AG08396 (cell line): Measurements from ENCODE around the gene ZNF236.

Source experiments
- DNase-seq: peaks from one replicate; pipeline ENCODE4 v3.0.0; 2012; ENCODE audit warnings: low spot score, mixed read lengths

The ZNF236 gene

GRCh38 chr18:76821356-76821874 lies 942 bp upstream of the ZNF236 start:
- no peak for DNase-seq

- DNase-seq: peak; percentile 94
Observed at GRCh38 chr18:76821875-76822505, 367 bp upstream of the ZNF236 start.

- DNase-seq: no peak
Observed at GRCh38 chr18:76823161-76823538, 793 bp downstream of the ZNF236 start.

GRCh38 chr18:76823587-76824011 lies 1.2 kb downstream of the ZNF236 start:
- no peak for DNase-seq

- no peak for DNase-seq
Observed at GRCh38 chr18:76824145-76824676, 1.9 kb downstream of the ZNF236 start.

GRCh38 chr18:76824754-76825153 lies 2.4 kb downstream of the ZNF236 start:
- no peak for DNase-seq

- DNase-seq: peak; percentile 33
Observed at GRCh38 chr18:76827205-76828200, 5.1 kb downstream of the ZNF236 start.

GRCh38 chr18:76834379-76834778 lies 12.0 kb downstream of the ZNF236 start:
- DNase-seq: no peak

- no peak for DNase-seq
Observed at GRCh38 chr18:76835380-76835779, 13.0 kb downstream of the ZNF236 start.

GRCh38 chr18:76837071-76837470 lies 14.7 kb downstream of the ZNF236 start:
- no peak for DNase-seq

GRCh38 chr18:76838182-76838581 lies 15.8 kb downstream of the ZNF236 start:
- no peak for DNase-seq

- DNase-seq: no peak
Observed at GRCh38 chr18:76839086-76839794, 16.9 kb downstream of the ZNF236 start.

- no peak for DNase-seq
Observed at GRCh38 chr18:76842837-76843530, 20.6 kb downstream of the ZNF236 start.

GRCh38 chr18:76844144-76844543 lies 21.8 kb downstream of the ZNF236 start:
- DNase-seq: no peak

GRCh38 chr18:76844742-76845477 lies 22.6 kb downstream of the ZNF236 start:
- DNase-seq: no peak

GRCh38 chr18:76846217-76846616 lies 23.9 kb downstream of the ZNF236 start:
- DNase-seq: no peak

- DNase-seq: no peak
Observed at GRCh38 chr18:76847916-76848315, 25.6 kb downstream of the ZNF236 start.

- DNase-seq: no peak
Observed at GRCh38 chr18:76850112-76850511, 27.8 kb downstream of the ZNF236 start.

- no peak for DNase-seq
Observed at GRCh38 chr18:76855594-76855993, 33.2 kb downstream of the ZNF236 start.

GRCh38 chr18:76857476-76857875 lies 35.1 kb downstream of the ZNF236 start:
- no peak for DNase-seq
